ENCODE results near the gene BMPR1A. TPM values are rescaled to one million over a fixed set of nuclear protein-coding genes. Genes with fewer than 3 reads are reported as not detected.

Gene BMPR1A
- total RNA-seq, 1 donor from 2014 or later = 74.2 TPM

DNA sequence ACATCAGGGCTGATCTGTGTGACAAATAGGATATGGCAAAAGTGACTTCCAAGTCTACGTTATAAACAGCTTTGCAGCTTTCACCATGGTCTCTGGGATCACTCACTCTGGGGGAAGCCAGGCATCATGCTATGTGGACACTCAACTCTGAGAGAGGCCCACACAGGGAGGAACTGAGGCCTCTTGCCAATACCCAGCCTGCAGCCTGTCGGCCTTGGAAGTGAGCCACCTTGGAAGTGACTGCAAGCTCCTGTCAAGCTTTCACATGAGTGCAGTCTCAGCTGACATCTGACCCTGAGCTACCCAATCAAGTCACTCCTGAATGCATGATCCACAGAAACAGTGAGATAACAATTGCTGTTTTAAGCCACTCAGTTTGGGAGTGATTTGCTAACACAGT, 144.5 kb downstream of the BMPR1A start:
- Mint-ChIP-seq H3K4me1 (ENCODE audit: low read depth) (peaks cover 14% of the 10 kb centered on the region), H3K27ac (ENCODE audit: unreplicated experiment) (no peak overlapping the region), H3K36me3 (ENCODE audit: low read depth) (peaks cover 21% of the 10 kb centered on the region), H3K27me3 (ENCODE audit: low read depth) (no peaks in the 10 kb centered on the region), H3K4me3 (ENCODE audit: unreplicated experiment) (no peak overlapping the region), H3K9me3 (ENCODE audit: low read depth) (peaks cover 5% of the 10 kb centered on the region)
- no peak for DNase-seq (ENCODE audit: low spot score)
- TF ChIP-seq, protein P1, sequence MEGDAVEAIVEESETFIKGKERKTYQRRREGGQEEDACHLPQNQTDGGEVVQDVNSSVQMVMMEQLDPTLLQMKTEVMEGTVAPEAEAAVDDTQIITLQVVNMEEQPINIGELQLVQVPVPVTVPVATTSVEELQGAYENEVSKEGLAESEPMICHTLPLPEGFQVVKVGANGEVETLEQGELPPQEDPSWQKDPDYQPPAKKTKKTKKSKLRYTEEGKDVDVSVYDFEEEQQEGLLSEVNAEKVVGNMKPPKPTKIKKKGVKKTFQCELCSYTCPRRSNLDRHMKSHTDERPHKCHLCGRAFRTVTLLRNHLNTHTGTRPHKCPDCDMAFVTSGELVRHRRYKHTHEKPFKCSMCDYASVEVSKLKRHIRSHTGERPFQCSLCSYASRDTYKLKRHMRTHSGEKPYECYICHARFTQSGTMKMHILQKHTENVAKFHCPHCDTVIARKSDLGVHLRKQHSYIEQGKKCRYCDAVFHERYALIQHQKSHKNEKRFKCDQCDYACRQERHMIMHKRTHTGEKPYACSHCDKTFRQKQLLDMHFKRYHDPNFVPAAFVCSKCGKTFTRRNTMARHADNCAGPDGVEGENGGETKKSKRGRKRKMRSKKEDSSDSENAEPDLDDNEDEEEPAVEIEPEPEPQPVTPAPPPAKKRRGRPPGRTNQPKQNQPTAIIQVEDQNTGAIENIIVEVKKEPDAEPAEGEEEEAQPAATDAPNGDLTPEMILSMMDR (IDR thresholded peaks at IDR 0.05) = no peak

DNA sequence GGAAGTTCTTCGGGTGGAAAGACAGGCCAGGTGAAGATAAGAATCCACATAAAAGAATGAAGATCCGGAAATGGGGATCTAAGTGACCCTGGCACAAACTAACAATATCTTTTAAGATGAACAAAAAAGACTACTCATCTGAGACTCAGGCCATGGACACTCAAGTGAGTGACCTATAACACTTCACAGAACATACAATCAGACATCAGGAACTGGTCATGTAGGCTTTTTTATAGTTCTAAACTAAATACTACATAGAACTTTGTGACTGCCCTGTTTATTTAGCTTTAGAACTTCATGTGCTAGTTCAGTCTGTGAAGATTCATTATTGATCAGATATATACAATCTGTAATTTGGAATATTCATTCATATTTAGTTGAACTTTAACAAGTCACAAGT, 148.2 kb downstream of the BMPR1A start:
- TF ChIP-seq, protein P1 (IDR thresholded peaks at IDR 0.05) = no peak
- Mint-ChIP-seq H3K4me1 (ENCODE audit: low read depth) (peaks cover 9% of the 10 kb centered on the region), H3K36me3 (ENCODE audit: low read depth) (peaks cover 31% of the 10 kb centered on the region), H3K9me3 (ENCODE audit: low read depth) (peaks cover 18% of the 10 kb centered on the region), H3K27me3 (ENCODE audit: low read depth) (no peaks in the 10 kb centered on the region), H3K27ac (ENCODE audit: unreplicated experiment) (no peak overlapping the region), H3K4me3 (ENCODE audit: unreplicated experiment) (no peak overlapping the region)
- DNase-seq (ENCODE audit: low spot score) = no peak

DNA sequence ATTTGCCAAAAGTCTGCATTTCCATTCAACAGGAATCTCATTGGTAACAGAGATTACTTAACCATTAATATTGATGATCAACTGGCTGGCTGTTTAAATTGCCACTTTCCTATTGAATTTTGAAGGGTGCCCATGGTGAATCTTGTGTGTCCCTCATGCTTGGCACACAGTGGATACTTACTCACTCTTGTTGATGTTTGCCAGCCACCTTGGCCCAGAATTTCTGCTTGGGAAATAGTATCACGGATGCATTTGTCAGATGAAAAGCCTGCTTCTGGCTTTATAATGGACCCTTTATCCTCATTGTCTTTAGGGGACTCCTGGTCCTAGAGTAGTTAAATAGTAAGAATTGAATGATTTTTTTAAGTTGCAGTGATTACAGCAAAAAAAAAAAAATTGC, 149.0 kb downstream of the BMPR1A start:
- peaks cover 6% of the 10 kb centered on the region for H3K4me1 Mint-ChIP-seq (ENCODE audit: low read depth)
- H3K27me3 Mint-ChIP-seq (ENCODE audit: low read depth) = no peaks in the 10 kb centered on the region
- H3K9me3 Mint-ChIP-seq (ENCODE audit: low read depth) = peaks cover 18% of the 10 kb centered on the region
- DNase-seq (ENCODE audit: low spot score) = no peak
- peaks cover 31% of the 10 kb centered on the region for H3K36me3 Mint-ChIP-seq (ENCODE audit: low read depth)
- H3K27ac Mint-ChIP-seq (ENCODE audit: unreplicated experiment) = no peak overlapping the region
- H3K4me3 Mint-ChIP-seq (ENCODE audit: unreplicated experiment) = no peak overlapping the region
- TF ChIP-seq, protein P1 (IDR thresholded peaks at IDR 0.05) = no peak

DNA sequence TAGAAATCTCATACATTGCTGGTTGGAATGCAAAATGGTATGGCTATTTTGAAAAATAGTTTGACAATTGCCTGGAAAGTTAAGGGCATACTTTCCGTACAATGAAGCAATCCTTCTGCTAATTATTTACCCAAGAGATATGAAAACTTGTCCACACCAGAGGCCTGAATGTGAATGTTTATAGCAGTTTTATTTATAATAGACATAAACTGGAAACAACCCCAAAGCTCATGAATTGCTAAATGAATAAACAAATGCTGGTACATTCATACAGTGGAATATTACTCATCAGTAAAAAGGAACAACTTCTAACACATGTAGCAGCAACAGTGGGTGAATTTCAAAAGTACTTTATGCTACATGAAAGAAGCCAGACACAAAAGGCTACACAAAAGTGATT, 158.3 kb downstream of the BMPR1A start:
- Mint-ChIP-seq H3K4me1 (ENCODE audit: low read depth) (peaks cover 4% of the 10 kb centered on the region), H3K27ac (ENCODE audit: unreplicated experiment) (no peak overlapping the region), H3K9me3 (ENCODE audit: low read depth) (no peaks in the 10 kb centered on the region), H3K36me3 (ENCODE audit: low read depth) (peaks cover 28% of the 10 kb centered on the region), H3K27me3 (ENCODE audit: low read depth) (no peaks in the 10 kb centered on the region), H3K4me3 (ENCODE audit: unreplicated experiment) (no peak overlapping the region)
- DNase-seq (ENCODE audit: low spot score) = no peak
- TF ChIP-seq, protein P1 (IDR thresholded peaks at IDR 0.05) = no peak

DNA sequence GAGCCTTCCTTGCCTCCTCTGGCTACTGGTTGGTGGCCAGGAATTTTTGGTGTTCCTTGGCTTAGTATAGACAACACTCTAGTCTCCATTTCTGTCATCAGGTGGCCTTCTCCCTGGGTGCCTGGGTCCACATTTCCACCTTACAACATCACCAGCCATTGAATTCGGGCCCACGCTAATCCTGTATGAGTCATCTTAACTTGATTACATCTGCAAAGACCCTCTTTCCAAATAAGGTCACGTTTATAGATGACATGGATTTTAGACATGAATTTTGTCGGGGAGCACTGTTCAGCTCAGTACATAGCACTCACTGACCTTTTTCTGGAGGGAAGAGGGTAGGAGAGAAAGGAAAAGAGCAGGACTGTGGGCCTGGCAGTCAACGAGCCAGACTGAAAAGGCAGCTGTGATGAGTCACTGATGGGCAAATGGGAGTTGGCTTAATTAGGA, 161.6 kb downstream of the BMPR1A start:
- TF ChIP-seq, protein P1 (IDR thresholded peaks at IDR 0.05) = no peak
- H3K27me3 Mint-ChIP-seq (ENCODE audit: low read depth) = no peaks in the 10 kb centered on the region
- DNase-seq (ENCODE audit: low spot score) = no peak
- H3K9me3 Mint-ChIP-seq (ENCODE audit: low read depth) = no peaks in the 10 kb centered on the region
- peaks cover 4% of the 10 kb centered on the region for H3K4me1 Mint-ChIP-seq (ENCODE audit: low read depth)
- H3K36me3 Mint-ChIP-seq (ENCODE audit: low read depth) = peaks cover 34% of the 10 kb centered on the region
- H3K4me3 Mint-ChIP-seq (ENCODE audit: unreplicated experiment) = no peak overlapping the region
- H3K27ac Mint-ChIP-seq (ENCODE audit: unreplicated experiment) = no peak overlapping the region

All from chondrocyte (in vitro differentiated cells).